Retina (tissue), 1 donor: ENCODE data around the gene IFT88.

ENCODE experiments used
- DNase-seq: peaks from one replicate; pipeline ENCODE4 v3.0.0-alpha.2; 2016

Gene IFT88

DNA sequence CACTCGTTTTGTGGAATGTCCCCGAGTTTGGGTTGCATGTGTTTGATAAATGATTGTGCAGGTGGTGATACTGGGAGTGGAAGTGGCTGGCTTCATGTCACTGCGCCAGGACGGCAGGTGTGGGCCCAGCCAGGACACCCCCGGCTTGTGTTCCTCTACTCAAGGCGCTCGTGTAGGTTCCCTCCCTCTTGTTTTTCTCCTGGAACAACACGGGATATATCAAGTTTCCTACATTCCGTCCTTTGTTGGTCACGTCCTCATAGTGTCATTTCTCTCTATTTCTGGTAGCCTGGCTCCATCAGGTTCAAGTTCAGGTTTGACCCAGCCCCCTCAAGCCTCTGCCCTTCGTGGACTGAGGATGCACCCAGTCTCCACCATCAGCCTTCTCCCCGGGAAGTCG lies 152.8 kb downstream of the IFT88 start:
- no peak for DNase-seq

- DNase-seq: no peak
Observed at GRCh38 chr13:20720499-20720898, 153.5 kb downstream of the IFT88 start.

GRCh38 chr13:20721058-20721453 lies 154.1 kb downstream of the IFT88 start:
- no peak for DNase-seq

DNA sequence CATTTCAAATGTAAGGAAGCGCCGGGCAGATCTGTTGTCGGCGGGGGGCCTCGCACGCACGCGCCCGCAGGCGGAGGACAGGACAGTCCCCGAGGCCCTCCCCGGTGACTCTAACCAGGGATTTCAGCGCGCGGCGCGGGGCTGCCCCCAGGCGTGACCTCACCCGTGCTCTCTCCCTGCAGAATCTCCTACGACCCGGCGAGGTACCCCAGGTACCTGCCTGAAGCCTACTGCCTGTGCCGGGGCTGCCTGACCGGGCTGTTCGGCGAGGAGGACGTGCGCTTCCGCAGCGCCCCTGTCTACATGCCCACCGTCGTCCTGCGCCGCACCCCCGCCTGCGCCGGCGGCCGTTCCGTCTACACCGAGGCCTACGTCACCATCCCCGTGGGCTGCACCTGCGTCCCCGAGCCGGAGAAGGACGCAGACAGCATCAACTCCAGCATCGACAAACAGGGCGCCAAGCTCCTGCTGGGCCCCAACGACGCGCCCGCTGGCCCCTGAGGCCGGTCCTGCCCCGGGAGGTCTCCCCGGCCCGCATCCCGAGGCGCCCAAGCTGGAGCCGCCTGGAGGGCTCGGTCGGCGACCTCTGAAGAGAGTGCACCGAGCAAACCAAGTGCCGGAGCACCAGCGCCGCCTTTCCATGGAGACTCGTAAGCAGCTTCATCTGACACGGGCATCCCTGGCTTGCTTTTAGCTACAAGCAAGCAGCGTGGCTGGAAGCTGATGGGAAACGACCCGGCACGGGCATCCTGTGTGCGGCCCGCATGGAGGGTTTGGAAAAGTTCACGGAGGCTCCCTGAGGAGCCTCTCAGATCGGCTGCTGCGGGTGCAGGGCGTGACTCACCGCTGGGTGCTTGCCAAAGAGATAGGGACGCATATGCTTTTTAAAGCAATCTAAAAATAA lies 154.7 kb downstream of the IFT88 start:
- peak; percentile 89 for DNase-seq

- no peak for DNase-seq
Observed at GRCh38 chr13:20727856-20728255, 160.9 kb downstream of the IFT88 start.

DNA sequence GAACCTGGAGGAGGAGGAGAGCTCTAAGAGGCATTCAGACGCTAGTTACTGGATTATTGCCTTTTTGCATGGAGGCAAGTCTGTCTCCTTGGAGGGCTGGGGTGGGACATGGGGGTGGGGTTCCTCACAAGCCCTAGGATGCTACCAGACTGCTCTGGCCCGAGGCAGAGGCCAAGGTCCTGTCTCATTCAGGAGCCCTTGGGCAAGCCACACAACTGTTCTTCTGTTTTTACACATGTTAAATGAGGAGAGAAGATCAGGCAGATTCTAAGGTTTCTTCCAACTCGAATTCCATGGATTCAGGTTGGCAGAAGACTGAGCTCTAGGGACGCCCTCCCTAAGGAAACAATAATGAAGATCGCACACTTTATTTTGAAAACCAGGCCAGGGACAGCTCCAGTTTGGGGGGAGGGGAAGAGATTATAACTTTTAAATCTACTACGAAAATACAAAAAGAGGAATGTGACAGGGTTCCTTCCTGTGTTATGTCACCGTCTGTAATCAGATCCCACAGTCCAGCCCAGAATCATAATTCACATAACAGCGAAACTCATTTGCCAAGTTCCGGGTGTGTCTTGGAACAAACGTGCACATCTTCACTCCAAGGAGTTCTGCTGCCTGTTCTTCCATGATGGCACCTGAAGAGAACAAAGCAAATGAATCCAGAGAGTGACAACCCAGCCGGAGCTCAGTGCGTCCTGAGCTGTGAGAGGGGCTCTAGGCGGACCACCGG lies 161.8 kb downstream of the IFT88 start:
- no peak for DNase-seq

- DNase-seq: no peak
Observed at GRCh38 chr13:20729633-20730585, 163.0 kb downstream of the IFT88 start.

DNA sequence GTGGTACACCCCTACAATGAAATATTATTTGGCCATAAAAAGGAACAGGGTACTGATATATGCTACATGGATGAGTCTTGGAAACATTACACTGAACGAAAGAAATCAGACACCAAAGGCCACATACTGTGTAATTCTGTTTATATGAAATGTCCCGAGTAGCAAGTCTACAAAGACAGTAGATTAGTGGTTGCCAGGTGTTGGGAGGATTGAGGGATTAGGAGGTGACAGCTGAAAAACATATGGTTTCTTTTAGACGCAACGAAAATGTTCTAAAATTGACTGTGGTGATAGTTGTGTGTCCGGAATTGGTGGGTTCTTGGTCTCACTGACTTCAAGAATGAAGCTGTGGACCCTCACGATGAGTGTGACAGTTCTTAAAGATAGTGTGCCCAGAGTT lies 171.7 kb downstream of the IFT88 start:
- no peak for DNase-seq

DNA sequence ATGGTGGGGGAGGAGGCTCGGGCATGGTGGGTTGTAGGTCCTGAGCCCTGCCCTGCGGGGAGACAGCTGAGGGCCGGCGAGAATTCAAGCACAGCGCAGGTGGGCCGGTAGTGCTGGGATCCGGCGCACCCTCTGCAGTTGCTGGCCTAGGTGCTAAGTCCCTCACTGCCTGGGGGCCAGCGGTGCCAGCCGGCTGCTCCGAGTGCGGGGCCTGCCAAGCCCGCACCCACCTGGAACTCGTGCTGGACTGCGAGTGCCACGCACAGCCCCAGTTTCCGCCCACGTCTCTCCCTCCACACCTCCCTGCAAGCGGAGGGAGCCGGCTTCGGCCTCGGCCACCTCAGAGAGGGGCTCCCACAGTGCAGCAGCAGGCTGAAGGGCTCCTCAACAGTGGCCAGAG lies 173.1 kb downstream of the IFT88 start:
- no peak for DNase-seq
